ENCODE results near the gene FAM83D. TPM values are rescaled to one million over a fixed set of nuclear protein-coding genes. Genes with fewer than 3 reads are reported as not detected.
"Not testable (repeated sequence)": the region's sequence is repeated elsewhere in the genome, so short reads cannot be mapped to it uniquely, and the experiment has no call there.

FAM83D gene
- polyA plus RNA-seq, 1 donor from 2014 or later = 0.48 TPM

DNA sequence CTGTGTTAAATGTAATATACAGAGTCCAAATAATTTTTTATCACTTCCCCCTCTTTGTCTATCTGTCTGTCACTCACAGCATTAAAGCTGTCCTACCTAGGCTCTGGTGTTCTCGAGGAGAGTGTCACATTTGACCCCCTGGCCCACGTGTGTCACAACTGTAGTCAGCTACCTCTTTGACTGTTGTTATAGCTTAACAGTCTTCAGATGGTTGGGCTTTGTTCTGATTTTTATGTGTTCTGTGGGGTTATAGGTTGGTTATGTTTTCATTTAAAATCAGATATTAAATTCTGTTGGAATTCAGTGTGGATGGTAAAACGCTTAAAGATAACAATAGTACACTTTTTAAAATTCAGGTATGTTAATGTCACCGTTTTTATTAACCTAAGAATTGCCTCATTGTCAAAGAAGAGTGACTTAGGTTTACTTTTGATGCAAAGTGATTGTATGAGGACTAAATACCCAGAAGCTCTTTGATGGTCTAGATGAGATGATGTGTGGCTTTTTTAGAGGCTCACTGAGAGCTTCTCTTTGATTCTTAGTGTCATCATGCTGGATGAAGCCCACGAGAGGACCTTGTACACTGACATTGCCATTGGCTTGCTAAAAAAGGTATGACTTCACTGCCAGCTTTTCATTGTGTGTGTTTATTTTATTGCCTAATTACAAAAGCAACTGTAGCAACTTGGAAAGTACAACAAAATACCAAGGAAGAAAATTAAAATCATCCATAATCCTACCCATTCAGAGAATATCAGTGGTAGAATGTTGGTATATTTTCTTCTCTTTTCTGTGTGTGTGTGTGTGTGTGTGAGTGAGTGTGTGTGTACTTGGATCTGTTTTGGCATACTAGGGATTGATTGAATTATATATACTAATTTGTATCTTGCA lies 65.8 kb downstream of the FAM83D start:
- Histone ChIP-seq H3K79me2 (replicated peaks; ENCODE audit: insufficient read depth, low read length) (no peaks in the 10 kb centered on the region), H3K9ac (ENCODE audit: low read length) (no peak overlapping the region), H3K27ac (ENCODE audit: low read length) (no peak overlapping the region), H3K9me2 (ENCODE audit: insufficient read depth, low read length) (no peaks in the 10 kb centered on the region), H3K27me3 (ENCODE audit: insufficient read depth, low read depth, low read length) (no peaks in the 10 kb centered on the region), H2AFZ (ENCODE audit: low read depth, low read length) (no peak overlapping the region), H3K4me2 (ENCODE audit: low read length) (no peak overlapping the region), H3K4me3 (ENCODE audit: low read length) (no peak overlapping the region), H3K9me3 (ENCODE audit: low read length) (no peaks in the 10 kb centered on the region), H4K20me1 (ENCODE audit: insufficient read depth) (no peaks in the 10 kb centered on the region), H3K36me3 (ENCODE audit: insufficient read depth, low read length) (no peaks in the 10 kb centered on the region), H3F3A (ENCODE audit: insufficient read depth, low read length, poor library complexity, severe bottlenecking) (no peaks in the 10 kb centered on the region)
- TF ChIP-seq SMC3 (conservative IDR thresholded peaks at IDR 0.05; ENCODE audit: poor library complexity) (no peak), EP300 (conservative IDR thresholded peaks at IDR 0.05; ENCODE audit: poor library complexity, severe bottlenecking) (no peak), TAF1 (IDR thresholded peaks at IDR 0.05; ENCODE audit: low read depth) (no peak), MXI1 (conservative IDR thresholded peaks at IDR 0.05; ENCODE audit: poor library complexity, severe bottlenecking) (no peak), POLR2AphosphoS5 (IDR thresholded peaks at IDR 0.05) (no peak), EZH2 (IDR thresholded peaks at IDR 0.05; ENCODE audit: borderline replicate concordance, insufficient read depth, low read length, poor library complexity, severe bottlenecking) (no peak), RAD21 (conservative IDR thresholded peaks at IDR 0.05) (no peak)
- TF ChIP-seq, protein P1, sequence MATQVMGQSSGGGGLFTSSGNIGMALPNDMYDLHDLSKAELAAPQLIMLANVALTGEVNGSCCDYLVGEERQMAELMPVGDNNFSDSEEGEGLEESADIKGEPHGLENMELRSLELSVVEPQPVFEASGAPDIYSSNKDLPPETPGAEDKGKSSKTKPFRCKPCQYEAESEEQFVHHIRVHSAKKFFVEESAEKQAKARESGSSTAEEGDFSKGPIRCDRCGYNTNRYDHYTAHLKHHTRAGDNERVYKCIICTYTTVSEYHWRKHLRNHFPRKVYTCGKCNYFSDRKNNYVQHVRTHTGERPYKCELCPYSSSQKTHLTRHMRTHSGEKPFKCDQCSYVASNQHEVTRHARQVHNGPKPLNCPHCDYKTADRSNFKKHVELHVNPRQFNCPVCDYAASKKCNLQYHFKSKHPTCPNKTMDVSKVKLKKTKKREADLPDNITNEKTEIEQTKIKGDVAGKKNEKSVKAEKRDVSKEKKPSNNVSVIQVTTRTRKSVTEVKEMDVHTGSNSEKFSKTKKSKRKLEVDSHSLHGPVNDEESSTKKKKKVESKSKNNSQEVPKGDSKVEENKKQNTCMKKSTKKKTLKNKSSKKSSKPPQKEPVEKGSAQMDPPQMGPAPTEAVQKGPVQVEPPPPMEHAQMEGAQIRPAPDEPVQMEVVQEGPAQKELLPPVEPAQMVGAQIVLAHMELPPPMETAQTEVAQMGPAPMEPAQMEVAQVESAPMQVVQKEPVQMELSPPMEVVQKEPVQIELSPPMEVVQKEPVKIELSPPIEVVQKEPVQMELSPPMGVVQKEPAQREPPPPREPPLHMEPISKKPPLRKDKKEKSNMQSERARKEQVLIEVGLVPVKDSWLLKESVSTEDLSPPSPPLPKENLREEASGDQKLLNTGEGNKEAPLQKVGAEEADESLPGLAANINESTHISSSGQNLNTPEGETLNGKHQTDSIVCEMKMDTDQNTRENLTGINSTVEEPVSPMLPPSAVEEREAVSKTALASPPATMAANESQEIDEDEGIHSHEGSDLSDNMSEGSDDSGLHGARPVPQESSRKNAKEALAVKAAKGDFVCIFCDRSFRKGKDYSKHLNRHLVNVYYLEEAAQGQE (IDR thresholded peaks at IDR 0.05; ENCODE audit: borderline replicate concordance) = no peak
- TF ChIP-seq, protein P2, sequence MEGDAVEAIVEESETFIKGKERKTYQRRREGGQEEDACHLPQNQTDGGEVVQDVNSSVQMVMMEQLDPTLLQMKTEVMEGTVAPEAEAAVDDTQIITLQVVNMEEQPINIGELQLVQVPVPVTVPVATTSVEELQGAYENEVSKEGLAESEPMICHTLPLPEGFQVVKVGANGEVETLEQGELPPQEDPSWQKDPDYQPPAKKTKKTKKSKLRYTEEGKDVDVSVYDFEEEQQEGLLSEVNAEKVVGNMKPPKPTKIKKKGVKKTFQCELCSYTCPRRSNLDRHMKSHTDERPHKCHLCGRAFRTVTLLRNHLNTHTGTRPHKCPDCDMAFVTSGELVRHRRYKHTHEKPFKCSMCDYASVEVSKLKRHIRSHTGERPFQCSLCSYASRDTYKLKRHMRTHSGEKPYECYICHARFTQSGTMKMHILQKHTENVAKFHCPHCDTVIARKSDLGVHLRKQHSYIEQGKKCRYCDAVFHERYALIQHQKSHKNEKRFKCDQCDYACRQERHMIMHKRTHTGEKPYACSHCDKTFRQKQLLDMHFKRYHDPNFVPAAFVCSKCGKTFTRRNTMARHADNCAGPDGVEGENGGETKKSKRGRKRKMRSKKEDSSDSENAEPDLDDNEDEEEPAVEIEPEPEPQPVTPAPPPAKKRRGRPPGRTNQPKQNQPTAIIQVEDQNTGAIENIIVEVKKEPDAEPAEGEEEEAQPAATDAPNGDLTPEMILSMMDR (IDR thresholded peaks at IDR 0.05; ENCODE audit: poor library complexity, severe bottlenecking) = no peak

DNA sequence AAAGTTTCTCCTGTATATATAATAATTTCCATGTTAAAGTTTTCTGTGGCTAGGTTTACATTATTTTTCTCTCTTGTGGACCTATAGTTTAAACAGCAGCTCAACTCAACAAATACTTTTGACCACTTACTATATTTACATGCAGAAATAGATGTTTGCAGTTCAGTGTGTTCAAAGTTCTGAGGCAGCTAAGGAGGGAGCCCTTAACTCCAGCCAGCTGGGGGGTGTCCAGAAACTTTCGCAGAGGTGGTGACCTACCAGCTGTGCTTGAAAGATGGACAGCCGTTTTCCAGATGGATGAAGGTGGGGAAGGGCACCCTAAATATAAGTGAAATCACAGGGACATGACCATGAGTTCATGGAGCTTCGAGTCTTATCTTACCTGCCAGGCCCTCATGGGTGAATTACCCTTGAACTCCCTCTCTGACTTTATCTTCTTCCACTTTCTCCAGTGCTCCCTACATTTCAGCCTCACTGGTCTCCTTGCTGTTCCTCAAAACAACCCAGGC lies 69.4 kb downstream of the FAM83D start:
- H3K27ac ChIP-seq (ENCODE audit: low read length) = no peak overlapping the region
- no peaks in the 10 kb centered on the region for H3F3A ChIP-seq (ENCODE audit: insufficient read depth, low read length, poor library complexity, severe bottlenecking)
- no peaks in the 10 kb centered on the region for H3K27me3 ChIP-seq (ENCODE audit: insufficient read depth, low read depth, low read length)
- no peak overlapping the region for H2AFZ ChIP-seq (ENCODE audit: low read depth, low read length)
- H3K79me2 ChIP-seq (replicated peaks; ENCODE audit: insufficient read depth, low read length) = no peaks in the 10 kb centered on the region
- no peaks in the 10 kb centered on the region for H3K9me3 ChIP-seq (ENCODE audit: low read length)
- H3K4me3 ChIP-seq (ENCODE audit: low read length) = no peak overlapping the region
- H3K4me2 ChIP-seq (ENCODE audit: low read length) = no peak overlapping the region
- H3K36me3 ChIP-seq (ENCODE audit: insufficient read depth, low read length) = no peaks in the 10 kb centered on the region
- TF ChIP-seq, protein P1 (IDR thresholded peaks at IDR 0.05; ENCODE audit: borderline replicate concordance) = no peak
- TF ChIP-seq EP300 (conservative IDR thresholded peaks at IDR 0.05; ENCODE audit: poor library complexity, severe bottlenecking) = no peak
- TF ChIP-seq MXI1 (conservative IDR thresholded peaks at IDR 0.05; ENCODE audit: poor library complexity, severe bottlenecking) = no peak
- TF ChIP-seq SMC3 (conservative IDR thresholded peaks at IDR 0.05; ENCODE audit: poor library complexity) = no peak
- TF ChIP-seq TAF1 (IDR thresholded peaks at IDR 0.05; ENCODE audit: low read depth) = no peak
- no peaks in the 10 kb centered on the region for H3K9me2 ChIP-seq (ENCODE audit: insufficient read depth, low read length)
- no peak overlapping the region for H3K9ac ChIP-seq (ENCODE audit: low read length)
- H4K20me1 ChIP-seq (ENCODE audit: insufficient read depth) = no peaks in the 10 kb centered on the region

DNA sequence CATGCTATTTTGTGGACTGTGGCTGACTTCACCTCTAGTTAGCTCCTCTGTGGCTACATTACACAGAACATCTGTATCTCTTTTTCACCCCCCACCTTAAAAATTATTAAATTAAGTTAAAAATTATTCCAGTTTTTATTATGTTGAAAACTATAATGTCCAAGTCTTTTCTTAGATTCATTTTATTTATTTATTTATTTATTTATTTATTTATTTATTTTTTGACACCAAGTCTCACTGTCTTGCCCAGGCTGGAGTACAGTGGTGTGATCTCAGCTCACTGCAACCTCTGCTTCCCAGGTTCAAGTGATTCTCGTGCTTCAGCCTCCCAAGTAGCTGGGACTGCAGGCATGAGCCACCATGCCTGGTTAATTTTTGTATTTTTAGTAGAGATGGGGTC lies 70.6 kb downstream of the FAM83D start:
- not testable (repeated sequence) for H3K27ac ChIP-seq (ENCODE audit: low read length); H3K36me3 ChIP-seq (ENCODE audit: insufficient read depth, low read length); H3K27me3 ChIP-seq (ENCODE audit: insufficient read depth, low read depth, low read length)

More for the DNA sequence above, 70.6 kb downstream of the FAM83D start:
- not testable (repeated sequence) for H3K9me2 ChIP-seq (ENCODE audit: insufficient read depth, low read length); H3K9me3 ChIP-seq (ENCODE audit: low read length); H3K9ac ChIP-seq (ENCODE audit: low read length); H3K79me2 ChIP-seq (replicated peaks; ENCODE audit: insufficient read depth, low read length); H3K4me2 ChIP-seq (ENCODE audit: low read length); H3F3A ChIP-seq (ENCODE audit: insufficient read depth, low read length, poor library complexity, severe bottlenecking); H4K20me1 ChIP-seq (ENCODE audit: insufficient read depth); H3K4me3 ChIP-seq (ENCODE audit: low read length); H2AFZ ChIP-seq (ENCODE audit: low read depth, low read length)
